Mononuclear cell (primary cell): ENCODE measurements around the gene S1PR2. TPM values are rescaled to one million over a fixed set of nuclear protein-coding genes. Genes with fewer than 3 reads are reported as not detected.
"Not testable (repeated sequence)": the region's sequence is repeated elsewhere in the genome, so short reads cannot be mapped to it uniquely, and the experiment has no call there.

Source experiments
- H3K27me3 ChIP-seq: 2 replicates; pipeline ENCODE4 v1.6.0; 2011; ENCODE audit warnings: low read length, control low read depth; ENCODE audit not compliant: insufficient read depth
- H3K4me1 ChIP-seq: 2 replicates; pipeline ENCODE4 v1.5.1; 2011; ENCODE audit warnings: mild to moderate bottlenecking, low read length, control low read depth; ENCODE audit not compliant: insufficient read depth
- H3K4me3 ChIP-seq: 2 replicates; pipeline ENCODE4 v1.5.1; 2011; ENCODE audit warnings: mild to moderate bottlenecking, low read length, moderate library complexity
- H3K9me3 ChIP-seq: 2 replicates; pipeline ENCODE4 v1.5.1; 2011; ENCODE audit warnings: low read depth, mild to moderate bottlenecking, control low read depth, low read length
- total RNA-seq: library from RNA; depleted of rRNA; stranded (reverse); fragments of >200 nt; gene quantifications from one replicate; pipeline ENCODE4 v1.2.3, GENCODE V29; 2012

Gene S1PR2
- total RNA-seq, 1 donor = 5.6 TPM

GRCh38 chr19:10194500-10195198 lies 36.5 kb downstream of the S1PR2 start, which contains the start of gene DNMT1:
DNMT1 (minus strand) TSS chr19:10194953; CDS start chr19:10194899, 54 bp downstream.
- H3K27me3 ChIP-seq = no peaks in the 10 kb centered on the region
- no peaks in the 10 kb centered on the region for H3K9me3 ChIP-seq
- H3K4me1 ChIP-seq = peaks cover 49% of the 10 kb centered on the region
- peak within 1 kb of the TSS; percentile 90 for H3K4me3 ChIP-seq

GRCh38 chr19:10193790-10194499 lies 37.2 kb downstream of the S1PR2 start:
- H3K27me3 ChIP-seq = no peaks in the 10 kb centered on the region
- peak overlapping the region; percentile 90 for H3K4me3 ChIP-seq
- H3K4me1 ChIP-seq = peaks cover 42% of the 10 kb centered on the region
- no peaks in the 10 kb centered on the region for H3K9me3 ChIP-seq

DNA sequence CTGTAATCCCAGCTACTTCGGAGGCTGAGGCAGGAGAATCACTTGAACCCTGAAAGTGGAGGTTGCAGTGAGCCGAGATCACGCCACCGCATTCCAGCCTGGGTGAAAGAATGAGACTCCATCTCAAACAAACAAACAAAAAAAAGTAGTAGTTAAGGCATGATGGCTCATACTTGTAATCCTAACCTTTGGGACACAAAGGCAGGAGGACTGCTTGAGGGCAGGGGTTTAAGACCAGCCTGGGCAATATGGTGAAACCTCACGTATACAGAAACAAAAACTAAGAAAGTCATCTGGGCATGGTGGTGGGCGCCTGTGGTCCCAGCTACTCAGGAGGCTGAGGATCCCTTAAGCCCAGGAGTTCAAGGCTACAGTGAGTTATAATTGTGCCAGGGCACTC lies 38.2 kb downstream of the S1PR2 start:
- H3K4me1 ChIP-seq = peaks cover 33% of the 10 kb centered on the region
- H3K9me3 ChIP-seq = no peaks in the 10 kb centered on the region
- H3K4me3 ChIP-seq = no peak overlapping the region
- no peaks in the 10 kb centered on the region for H3K27me3 ChIP-seq

GRCh38 chr19:10191347-10191746 lies 39.8 kb downstream of the S1PR2 start:
- Histone ChIP-seq H3K4me3 (no peak overlapping the region), H3K4me1 (peaks cover 26% of the 10 kb centered on the region), H3K27me3 (no peaks in the 10 kb centered on the region), H3K9me3 (no peaks in the 10 kb centered on the region)

DNA sequence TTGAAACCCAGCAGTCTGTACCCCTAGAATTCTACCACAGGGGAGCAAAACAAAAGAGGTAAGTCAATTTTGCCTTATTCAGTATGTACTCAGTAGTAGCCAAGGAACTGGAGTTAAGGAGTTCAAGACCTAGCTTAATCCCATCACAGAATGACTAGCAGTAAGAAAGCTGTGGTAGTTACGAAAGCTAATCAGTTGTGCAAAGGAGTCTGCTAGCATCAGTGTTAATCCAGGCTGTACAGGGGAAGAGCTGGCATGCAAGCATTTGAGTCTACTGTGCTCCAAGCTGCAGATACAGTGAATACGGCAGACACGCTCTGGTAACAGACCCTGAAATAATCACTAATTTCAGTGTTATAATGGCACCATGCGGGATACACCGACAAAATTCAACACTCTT lies 41.1 kb downstream of the S1PR2 start:
- H3K4me3 ChIP-seq = no peak overlapping the region
- H3K4me1 ChIP-seq = peaks cover 21% of the 10 kb centered on the region
- H3K27me3 ChIP-seq = no peaks in the 10 kb centered on the region
- H3K9me3 ChIP-seq = no peaks in the 10 kb centered on the region

DNA sequence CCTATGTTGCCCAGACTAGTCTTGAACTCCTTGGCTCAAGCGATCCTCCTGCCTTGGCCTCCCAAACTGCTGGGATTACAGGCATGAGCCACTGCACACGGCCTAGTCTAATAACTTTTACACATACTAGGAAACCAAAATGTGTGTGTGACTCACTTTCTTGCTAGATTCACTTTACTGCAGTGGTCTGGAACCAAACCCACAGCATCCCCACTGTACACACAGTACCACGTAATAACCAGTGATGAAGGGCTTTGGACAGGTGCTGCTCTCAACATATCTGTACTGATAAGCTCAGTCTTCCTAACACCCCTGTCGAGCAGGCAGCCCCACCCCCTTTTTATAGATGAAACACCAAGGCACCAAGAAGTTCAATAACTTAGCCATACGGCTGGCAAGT lies 41.5 kb downstream of the S1PR2 start:
- Histone ChIP-seq H3K4me1 (peaks cover 20% of the 10 kb centered on the region), H3K27me3 (no peaks in the 10 kb centered on the region), H3K9me3 (no peaks in the 10 kb centered on the region), H3K4me3 (no peak overlapping the region)

- Histone ChIP-seq H3K9me3 (no peaks in the 10 kb centered on the region), H3K4me1 (peaks cover 3% of the 10 kb centered on the region), H3K27me3 (no peaks in the 10 kb centered on the region), H3K4me3 (no peak overlapping the region)
These were observed 43.8 kb downstream of the S1PR2 start for GRCh38 chr19:10187315-10187714.

DNA sequence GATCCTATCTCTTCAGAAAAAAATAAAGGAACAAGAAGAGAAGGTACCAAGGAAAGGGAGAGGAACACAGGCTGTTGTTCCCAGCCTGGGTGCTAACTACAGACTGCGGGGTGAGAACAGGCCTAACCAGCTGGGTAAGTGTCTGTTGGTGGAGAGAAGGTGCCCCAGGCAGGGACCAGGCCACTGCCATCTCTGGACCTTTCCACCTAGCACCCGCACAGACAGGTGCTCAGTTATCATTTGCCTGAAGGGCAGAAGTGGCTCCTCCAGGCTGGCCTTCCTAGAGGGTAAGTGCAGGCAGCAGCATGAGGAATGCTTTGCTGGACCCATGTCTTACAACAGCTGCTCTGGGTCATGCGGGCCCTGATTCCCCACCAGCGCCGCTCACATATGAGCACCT lies 46.5 kb downstream of the S1PR2 start:
- H3K4me1 ChIP-seq = no peaks in the 10 kb centered on the region
- no peaks in the 10 kb centered on the region for H3K9me3 ChIP-seq
- no peaks in the 10 kb centered on the region for H3K27me3 ChIP-seq
- H3K4me3 ChIP-seq = no peak overlapping the region

- H3K4me3 ChIP-seq = no peak overlapping the region
- no peaks in the 10 kb centered on the region for H3K4me1 ChIP-seq
- H3K27me3 ChIP-seq = no peaks in the 10 kb centered on the region
- no peaks in the 10 kb centered on the region for H3K9me3 ChIP-seq
These were observed 47.2 kb downstream of the S1PR2 start for GRCh38 chr19:10183926-10184325.

DNA sequence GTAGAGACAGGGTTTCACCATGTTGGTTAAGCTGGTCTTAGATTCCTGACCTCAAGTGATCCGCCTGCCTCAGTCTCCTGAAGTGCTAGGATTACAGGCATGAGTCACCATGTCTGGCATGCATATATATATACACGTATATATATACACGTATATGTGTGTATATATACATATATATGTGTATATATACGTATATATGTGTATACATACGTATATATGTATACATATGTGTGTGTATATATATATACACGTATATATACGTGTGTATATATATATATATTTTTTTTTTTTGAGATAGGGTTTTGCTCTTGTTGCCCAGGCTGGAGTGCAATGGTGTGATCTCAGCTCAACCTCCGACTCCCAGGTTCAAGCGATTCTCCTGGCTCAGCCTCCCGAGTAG lies 48.3 kb downstream of the S1PR2 start:
- Histone ChIP-seq H3K27me3 (no peaks in the 10 kb centered on the region), H3K4me1 (no peaks in the 10 kb centered on the region), H3K9me3 (no peaks in the 10 kb centered on the region), H3K4me3 (no peak overlapping the region)

DNA sequence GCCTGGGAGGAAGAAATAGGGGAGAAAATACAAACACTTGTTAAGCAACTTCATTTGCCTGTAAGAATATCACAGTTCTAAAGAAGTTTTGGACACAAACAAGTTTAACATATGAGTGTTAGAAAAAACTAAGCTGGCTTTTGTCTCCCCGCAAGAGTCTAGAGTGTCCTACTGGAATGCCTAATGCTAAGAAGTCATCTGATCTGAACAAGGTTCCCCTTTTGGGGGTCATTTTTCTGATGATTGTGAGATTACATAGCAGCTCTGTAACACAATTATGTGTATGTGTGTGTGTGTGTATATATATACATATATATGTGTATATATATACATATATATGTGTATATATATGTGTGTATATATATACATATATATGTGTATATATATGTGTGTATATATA lies 49.1 kb downstream of the S1PR2 start:
- H3K4me3 ChIP-seq = no peak overlapping the region
- H3K4me1 ChIP-seq = no peaks in the 10 kb centered on the region
- no peaks in the 10 kb centered on the region for H3K27me3 ChIP-seq
- no peaks in the 10 kb centered on the region for H3K9me3 ChIP-seq

GRCh38 chr19:10180459-10180858 lies 50.7 kb downstream of the S1PR2 start:
- no peaks in the 10 kb centered on the region for H3K9me3 ChIP-seq
- H3K27me3 ChIP-seq = no peaks in the 10 kb centered on the region
- no peaks in the 10 kb centered on the region for H3K4me1 ChIP-seq
- H3K4me3 ChIP-seq = no peak overlapping the region

GRCh38 chr19:10180024-10180423 lies 51.1 kb downstream of the S1PR2 start:
- not testable (repeated sequence) for H3K27me3 ChIP-seq, H3K4me3 ChIP-seq, H3K4me1 ChIP-seq, H3K9me3 ChIP-seq

DNA sequence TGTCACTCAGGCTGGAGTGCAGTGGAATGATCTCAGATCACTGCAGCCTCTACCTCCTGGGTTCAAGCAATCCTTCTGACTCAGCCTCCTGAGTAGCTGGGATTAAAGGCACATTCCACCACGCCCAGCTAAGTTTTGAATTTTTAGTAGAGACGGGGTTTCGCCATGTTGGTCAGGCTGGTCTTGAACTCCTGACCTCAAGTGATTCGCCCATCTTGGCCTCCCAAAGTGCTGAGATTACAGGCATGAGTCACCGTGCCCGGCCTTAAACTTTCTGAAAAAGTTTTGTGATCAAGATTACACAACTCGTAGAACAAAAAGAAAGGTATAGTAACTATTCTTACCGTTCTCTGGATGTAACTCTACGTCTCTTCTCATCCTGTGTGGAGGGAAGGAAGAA lies 57.6 kb downstream of the S1PR2 start:
- Histone ChIP-seq H3K27me3 (no peaks in the 10 kb centered on the region), H3K4me3 (no peak overlapping the region), H3K4me1 (no peaks in the 10 kb centered on the region), H3K9me3 (no peaks in the 10 kb centered on the region)
